ENCODE measurements around the gene MVD. TPM values are rescaled to one million over a fixed set of nuclear protein-coding genes. Genes with fewer than 3 reads are reported as not detected.

MVD gene
- total and polyA plus RNA-seq, 2 of the 13 experiments (the other 11 are each of a cell fraction or from before 2014, with no cell fraction given), result 28.1 to 187 TPM

DNA sequence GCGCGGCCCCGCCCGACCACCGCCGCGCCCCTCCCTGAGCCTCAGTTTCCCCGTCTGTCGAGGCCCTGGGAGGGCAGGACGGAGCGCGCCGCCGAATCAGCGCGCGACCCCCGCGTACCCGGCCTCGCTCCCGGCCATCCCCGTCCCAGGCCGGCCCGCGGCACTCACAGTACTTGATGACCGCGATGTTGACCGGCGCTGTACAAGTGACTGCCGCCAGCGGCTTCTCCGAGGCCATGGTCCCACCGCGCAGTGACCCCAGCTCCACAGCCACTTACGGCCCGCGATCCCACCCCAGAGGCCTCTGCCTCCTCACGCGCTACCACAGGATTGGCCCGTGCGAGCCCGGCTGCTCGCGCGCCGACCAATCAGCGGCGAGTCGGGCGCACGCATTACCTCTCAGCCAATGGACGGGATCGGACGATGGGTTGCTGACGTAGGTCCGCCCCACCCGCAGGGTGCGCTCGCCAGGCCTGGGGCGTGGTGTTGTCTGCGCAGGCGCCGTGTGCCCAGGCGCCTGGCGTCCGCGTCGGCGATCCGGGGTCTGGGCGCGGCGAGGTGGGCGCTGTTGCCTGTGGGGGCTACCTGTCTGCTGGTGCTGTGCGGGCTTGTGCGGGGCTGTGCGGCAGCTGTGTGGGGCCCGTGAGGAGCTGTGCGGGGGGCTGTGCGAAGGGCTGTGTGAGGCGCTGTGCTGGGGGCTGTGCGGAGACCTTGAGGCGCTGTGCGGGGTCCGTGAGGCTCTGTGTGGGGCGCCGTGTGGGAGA is at the start of gene MVD (continued):
- TF ChIP-seq ZNF547 (CRISPR knock-in tag; IDR thresholded peaks at IDR 0.05) (peak; percentile 87), ATF2 (CRISPR knock-in tag; IDR thresholded peaks at IDR 0.05) (peak; percentile 78), RFX1 (IDR thresholded peaks at IDR 0.05) (no peak), HOXA7 (CRISPR knock-in tag; IDR thresholded peaks at IDR 0.05) (no peak), RARG (CRISPR knock-in tag; IDR thresholded peaks at IDR 0.05; ENCODE audit: low read depth) (peak; percentile 24; the same call in 1 of the 2 replicates), HMG20A (CRISPR knock-in tag; IDR thresholded peaks at IDR 0.05; ENCODE audit: borderline replicate concordance) (no peak), CC2D1A (CRISPR knock-in tag; IDR thresholded peaks at IDR 0.05) (no peak), NFE2L1 (CRISPR knock-in tag; IDR thresholded peaks at IDR 0.05; ENCODE audit: borderline replicate concordance) (no peak), ZNF615 (CRISPR knock-in tag; IDR thresholded peaks at IDR 0.05; ENCODE audit: borderline replicate concordance) (no peak), GFI1 (CRISPR knock-in tag; IDR thresholded peaks at IDR 0.05; ENCODE audit: borderline replicate concordance) (peak; percentile 84; the same call in 1 of the 2 replicates), POLR2G (IDR thresholded peaks at IDR 0.05; ENCODE audit: low read depth, low read length) (peak; percentile 94), PHF8 (CRISPR knock-in tag; IDR thresholded peaks at IDR 0.05) (peak; percentile 71), ZNF770 (CRISPR knock-in tag; IDR thresholded peaks at IDR 0.05) (peak; percentile 96), HDAC2 (CRISPR knock-in tag; IDR thresholded peaks at IDR 0.05) (peak; percentile 54), GTF2F1 (IDR thresholded peaks at IDR 0.05; ENCODE audit: low read length) (no peak), ZNF326 (CRISPR knock-in tag; IDR thresholded peaks at IDR 0.05; ENCODE audit: borderline replicate concordance) (no peak), ZNF782 (CRISPR knock-in tag; IDR thresholded peaks at IDR 0.05; ENCODE audit: borderline replicate concordance) (peak; percentile 78; the same call in 1 of the 2 replicates)
- TF ChIP-seq, protein P1, sequence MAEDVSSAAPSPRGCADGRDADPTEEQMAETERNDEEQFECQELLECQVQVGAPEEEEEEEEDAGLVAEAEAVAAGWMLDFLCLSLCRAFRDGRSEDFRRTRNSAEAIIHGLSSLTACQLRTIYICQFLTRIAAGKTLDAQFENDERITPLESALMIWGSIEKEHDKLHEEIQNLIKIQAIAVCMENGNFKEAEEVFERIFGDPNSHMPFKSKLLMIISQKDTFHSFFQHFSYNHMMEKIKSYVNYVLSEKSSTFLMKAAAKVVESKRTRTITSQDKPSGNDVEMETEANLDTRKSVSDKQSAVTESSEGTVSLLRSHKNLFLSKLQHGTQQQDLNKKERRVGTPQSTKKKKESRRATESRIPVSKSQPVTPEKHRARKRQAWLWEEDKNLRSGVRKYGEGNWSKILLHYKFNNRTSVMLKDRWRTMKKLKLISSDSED (CRISPR knock-in tag; IDR thresholded peaks at IDR 0.05), result no peak
- TF ChIP-seq, protein P2, sequence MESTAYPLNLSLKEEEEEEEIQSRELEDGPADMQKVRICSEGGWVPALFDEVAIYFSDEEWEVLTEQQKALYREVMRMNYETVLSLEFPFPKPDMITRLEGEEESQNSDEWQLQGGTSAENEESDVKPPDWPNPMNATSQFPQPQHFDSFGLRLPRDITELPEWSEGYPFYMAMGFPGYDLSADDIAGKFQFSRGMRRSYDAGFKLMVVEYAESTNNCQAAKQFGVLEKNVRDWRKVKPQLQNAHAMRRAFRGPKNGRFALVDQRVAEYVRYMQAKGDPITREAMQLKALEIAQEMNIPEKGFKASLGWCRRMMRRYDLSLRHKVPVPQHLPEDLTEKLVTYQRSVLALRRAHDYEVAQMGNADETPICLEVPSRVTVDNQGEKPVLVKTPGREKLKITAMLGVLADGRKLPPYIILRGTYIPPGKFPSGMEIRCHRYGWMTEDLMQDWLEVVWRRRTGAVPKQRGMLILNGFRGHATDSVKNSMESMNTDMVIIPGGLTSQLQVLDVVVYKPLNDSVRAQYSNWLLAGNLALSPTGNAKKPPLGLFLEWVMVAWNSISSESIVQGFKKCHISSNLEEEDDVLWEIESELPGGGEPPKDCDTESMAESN (CRISPR knock-in tag; conservative IDR thresholded peaks at IDR 0.05), result peak; percentile 93
- TF ChIP-seq, protein P3, sequence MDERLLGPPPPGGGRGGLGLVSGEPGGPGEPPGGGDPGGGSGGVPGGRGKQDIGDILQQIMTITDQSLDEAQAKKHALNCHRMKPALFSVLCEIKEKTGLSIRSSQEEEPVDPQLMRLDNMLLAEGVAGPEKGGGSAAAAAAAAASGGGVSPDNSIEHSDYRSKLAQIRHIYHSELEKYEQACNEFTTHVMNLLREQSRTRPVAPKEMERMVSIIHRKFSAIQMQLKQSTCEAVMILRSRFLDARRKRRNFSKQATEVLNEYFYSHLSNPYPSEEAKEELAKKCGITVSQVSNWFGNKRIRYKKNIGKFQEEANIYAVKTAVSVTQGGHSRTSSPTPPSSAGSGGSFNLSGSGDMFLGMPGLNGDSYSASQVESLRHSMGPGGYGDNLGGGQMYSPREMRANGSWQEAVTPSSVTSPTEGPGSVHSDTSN (CRISPR knock-in tag; IDR thresholded peaks at IDR 0.05), result no peak
- TF ChIP-seq, protein P4, sequence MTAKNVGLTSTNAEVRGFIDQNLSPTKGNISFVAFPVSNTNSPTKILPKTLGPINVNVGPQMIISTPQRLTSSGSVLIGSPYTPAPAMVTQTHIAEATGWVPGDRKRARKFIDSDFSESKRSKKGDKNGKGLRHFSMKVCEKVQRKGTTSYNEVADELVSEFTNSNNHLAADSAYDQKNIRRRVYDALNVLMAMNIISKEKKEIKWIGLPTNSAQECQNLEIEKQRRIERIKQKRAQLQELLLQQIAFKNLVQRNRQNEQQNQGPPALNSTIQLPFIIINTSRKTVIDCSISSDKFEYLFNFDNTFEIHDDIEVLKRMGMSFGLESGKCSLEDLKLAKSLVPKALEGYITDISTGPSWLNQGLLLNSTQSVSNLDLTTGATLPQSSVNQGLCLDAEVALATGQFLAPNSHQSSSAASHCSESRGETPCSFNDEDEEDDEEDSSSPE (CRISPR knock-in tag; IDR thresholded peaks at IDR 0.05), result peak; percentile 86

All from HepG2 (cell line).